PFSK-1 (cell line): ENCODE results near the gene CDK13.

Experiments used
- FOXP2 ChIP-seq: optimal IDR thresholded peaks from 2 replicates; pipeline ENCODE3; 2011; ENCODE audit warnings: borderline replicate concordance, control low read depth, inconsistent platforms; ENCODE audit not compliant: insufficient read depth; ENCODE audit errors: extremely low read length, extremely low read depth
- POLR2AphosphoS5 ChIP-seq: IDR thresholded peaks from 2 replicates; pipeline ENCODE4 v1.6.1; 2012; ENCODE audit warnings: low read depth, mild to moderate bottlenecking, control low read depth, low read length, moderate library complexity
- REST ChIP-seq, 2 experiments: IDR thresholded peaks; 2 replicates each; pipeline versions ENCODE4 v1.6.1 to v1.8.0; 2011 to 2012; ENCODE audit warnings: low read depth in 2 of 2, low read length in 2 of 2, control low read depth in 1 of 2, inconsistent platforms in 1 of 2, mild to moderate bottlenecking in 1 of 2, moderate library complexity in 1 of 2; ENCODE audit not compliant: insufficient read depth in 1 of 2
- SIN3A ChIP-seq: IDR thresholded peaks from 2 replicates; pipeline ENCODE4 v1.6.1; 2012; ENCODE audit warnings: mild to moderate bottlenecking, low read length, moderate library complexity, borderline replicate concordance; ENCODE audit not compliant: insufficient read depth
- TAF1 ChIP-seq: IDR thresholded peaks from 2 replicates; pipeline ENCODE4 v1.6.1; 2012; ENCODE audit warnings: low read length, control low read depth, borderline replicate concordance; ENCODE audit not compliant: insufficient read depth

GRCh38 chr7:40014376-40014775, 64.3 kb downstream of the CDK13 start:
- TF ChIP-seq REST (IDR thresholded peaks at IDR 0.05; ENCODE audit: insufficient read depth in 1 of 2, low read depth in 2 of 2, low read length in 2 of 2) (no peak), POLR2AphosphoS5 (no peak), TAF1 (no peak), SIN3A (no peak), FOXP2 (no peak)
